GM12875 (cell line): Measurements from ENCODE around the gene GRIFIN.

Experiments used
- H3K4me3 ChIP-seq: one replicate; pipeline ENCODE4 v1.5.1; 2011; ENCODE audit warnings: low read depth, low read length, control low read depth
- TF ChIP-seq, protein P1 (sequence below): IDR thresholded peaks from 2 replicates; pipeline ENCODE4 v1.5.1; 2011; ENCODE audit warnings: low read depth, mild to moderate bottlenecking, control low read depth, inconsistent platforms, low read length, moderate library complexity, borderline replicate concordance; ENCODE audit not compliant: insufficient read depth

GRIFIN gene

DNA sequence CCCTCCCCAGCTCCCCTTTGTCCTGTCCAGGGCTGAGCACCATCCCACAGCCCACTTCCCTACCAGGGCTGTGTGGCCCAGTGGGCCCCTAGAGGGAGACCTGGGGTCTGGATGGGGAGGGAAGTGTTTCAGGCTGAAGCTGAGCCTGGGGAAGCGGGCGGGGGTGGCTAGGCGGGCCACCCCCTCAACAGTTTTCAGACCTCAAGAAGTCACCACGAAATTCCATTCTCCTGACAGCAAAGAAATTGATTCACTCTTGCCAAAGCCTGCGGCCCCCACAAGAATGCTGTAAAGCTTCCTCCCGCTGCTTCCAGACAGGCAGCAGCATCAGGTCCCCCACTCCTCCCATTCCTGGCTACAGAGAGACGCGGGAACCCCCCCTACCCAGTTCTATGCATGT, 40.8 kb upstream of the GRIFIN start:
- TF ChIP-seq, protein P1, sequence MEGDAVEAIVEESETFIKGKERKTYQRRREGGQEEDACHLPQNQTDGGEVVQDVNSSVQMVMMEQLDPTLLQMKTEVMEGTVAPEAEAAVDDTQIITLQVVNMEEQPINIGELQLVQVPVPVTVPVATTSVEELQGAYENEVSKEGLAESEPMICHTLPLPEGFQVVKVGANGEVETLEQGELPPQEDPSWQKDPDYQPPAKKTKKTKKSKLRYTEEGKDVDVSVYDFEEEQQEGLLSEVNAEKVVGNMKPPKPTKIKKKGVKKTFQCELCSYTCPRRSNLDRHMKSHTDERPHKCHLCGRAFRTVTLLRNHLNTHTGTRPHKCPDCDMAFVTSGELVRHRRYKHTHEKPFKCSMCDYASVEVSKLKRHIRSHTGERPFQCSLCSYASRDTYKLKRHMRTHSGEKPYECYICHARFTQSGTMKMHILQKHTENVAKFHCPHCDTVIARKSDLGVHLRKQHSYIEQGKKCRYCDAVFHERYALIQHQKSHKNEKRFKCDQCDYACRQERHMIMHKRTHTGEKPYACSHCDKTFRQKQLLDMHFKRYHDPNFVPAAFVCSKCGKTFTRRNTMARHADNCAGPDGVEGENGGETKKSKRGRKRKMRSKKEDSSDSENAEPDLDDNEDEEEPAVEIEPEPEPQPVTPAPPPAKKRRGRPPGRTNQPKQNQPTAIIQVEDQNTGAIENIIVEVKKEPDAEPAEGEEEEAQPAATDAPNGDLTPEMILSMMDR, result no peak
- H3K4me3 ChIP-seq, result no peak overlapping the region

DNA sequence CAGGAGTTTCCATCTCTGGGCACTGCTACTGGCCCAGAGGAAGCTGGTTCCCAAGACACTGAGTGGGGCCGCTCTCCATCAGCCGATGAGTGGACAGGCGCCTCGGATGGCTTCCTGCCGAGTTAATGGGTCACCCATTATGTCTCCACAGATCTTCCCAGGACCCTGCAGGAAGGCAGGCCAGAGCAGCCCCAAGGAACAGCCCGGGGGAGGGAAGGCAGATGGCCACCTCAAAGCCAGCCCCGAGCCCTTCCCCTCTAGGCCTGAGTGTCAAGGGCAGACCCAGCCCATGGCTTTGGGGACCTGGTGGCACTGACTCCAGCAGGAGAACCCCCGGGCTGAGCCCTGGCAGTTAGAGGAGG, 40.0 kb upstream of the GRIFIN start:
- TF ChIP-seq, protein P1, result no peak
- no peak overlapping the region for H3K4me3 ChIP-seq

DNA sequence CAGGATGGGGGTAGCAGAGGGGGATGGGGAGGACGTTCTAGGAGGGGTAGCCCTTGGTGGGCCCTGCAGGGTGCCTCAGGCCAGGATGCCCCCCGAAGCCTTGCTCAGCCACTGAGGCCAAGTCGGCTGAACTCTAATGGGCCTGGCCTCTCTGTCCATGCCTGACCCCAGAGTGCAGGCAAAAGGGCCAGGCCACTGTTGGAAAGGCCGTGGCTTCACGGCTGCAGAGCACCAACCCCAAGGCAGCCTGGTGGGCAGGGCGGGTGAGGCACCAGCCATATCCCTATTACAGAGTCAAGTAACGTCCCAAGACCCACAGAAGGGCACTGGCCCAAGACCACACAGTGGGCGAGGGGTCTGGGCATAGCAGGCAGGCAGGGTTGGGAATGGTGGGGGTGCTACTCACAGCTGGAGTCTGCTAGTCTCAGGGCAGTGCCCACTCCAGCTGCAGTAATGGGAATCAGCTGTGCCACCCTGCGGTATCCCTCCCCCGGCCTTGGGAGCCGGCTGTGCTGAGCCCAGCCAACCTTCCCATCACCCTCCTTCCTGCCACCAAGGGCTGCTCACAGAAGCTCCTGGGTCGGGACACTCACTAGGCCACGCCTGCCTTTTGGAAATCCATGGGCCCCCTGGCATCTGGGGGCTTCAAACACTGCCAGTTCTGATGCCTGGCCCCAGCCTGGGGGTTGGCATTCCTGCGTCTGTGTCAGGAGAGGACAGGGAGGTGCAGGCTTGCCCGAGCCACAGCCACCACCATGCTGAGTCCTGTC, 39.4 kb upstream of the GRIFIN start:
- TF ChIP-seq, protein P1, result no peak

DNA sequence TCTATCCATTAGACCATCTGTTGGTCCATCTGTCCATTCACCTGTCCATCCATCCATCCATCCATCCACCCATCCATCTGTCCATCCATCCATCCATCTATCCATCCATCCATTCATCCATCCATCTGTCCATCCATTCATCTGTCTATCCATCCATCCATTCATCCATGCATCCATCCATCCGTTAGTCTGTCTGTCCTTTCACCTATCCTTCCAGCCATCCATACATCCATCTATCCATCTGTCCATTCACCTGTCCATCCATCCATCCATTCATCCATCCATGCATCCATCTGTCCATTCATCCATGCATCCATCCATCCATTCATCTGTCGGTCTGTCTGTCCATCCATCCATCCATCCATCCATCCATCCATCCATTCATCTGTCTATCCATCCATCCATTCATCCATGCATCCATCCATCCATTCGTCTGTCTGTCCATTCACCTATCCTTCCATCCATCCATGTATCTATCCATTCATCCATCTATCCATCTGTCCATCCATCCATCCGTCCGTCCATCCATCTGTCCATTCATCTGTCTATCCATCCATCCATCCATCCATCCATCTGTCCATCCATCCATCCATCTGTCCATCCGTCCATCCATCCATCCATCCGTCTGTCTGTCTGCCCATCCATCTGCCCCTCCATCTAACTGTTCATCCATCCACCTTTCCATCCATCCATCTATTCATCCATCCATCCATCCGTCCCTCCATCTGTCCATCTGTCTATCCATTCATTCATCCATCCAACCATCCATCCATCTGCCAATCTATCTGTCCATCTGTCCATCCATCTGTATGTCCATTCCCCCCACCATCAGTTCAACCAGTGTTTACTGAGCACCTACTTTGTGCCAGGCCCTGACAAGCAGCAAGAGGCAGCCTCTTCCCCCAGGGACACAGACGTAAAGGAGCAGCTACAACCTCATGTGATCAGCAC, 38.5 kb upstream of the GRIFIN start:
- TF ChIP-seq, protein P1, result no peak
- H3K4me3 ChIP-seq, result no peak overlapping the region

More for the DNA sequence above, 39.4 kb upstream of the GRIFIN start:
- H3K4me3 ChIP-seq, result no peak overlapping the region

DNA sequence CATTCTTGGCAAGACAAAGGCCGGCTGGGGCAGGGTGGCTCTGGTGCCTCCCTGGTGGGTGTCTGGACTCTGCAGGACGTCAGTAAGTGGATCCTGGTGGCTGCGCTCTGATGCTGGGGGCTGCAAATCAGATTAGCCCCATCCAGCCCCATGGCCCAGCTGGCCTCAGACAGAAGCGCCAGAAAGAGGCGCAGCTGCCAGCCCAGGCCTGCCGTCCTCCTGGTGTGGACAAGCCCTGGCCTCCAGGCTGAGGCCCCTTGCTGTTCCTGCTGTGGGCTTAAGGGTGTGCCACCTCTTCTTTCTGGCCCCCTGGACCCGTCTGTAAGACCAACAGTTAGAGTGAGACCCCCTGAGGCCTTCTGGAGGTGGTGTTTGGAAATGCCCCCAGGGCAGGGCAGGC, 37.5 kb upstream of the GRIFIN start:
- TF ChIP-seq, protein P1, result no peak
- H3K4me3 ChIP-seq, result no peak overlapping the region

DNA sequence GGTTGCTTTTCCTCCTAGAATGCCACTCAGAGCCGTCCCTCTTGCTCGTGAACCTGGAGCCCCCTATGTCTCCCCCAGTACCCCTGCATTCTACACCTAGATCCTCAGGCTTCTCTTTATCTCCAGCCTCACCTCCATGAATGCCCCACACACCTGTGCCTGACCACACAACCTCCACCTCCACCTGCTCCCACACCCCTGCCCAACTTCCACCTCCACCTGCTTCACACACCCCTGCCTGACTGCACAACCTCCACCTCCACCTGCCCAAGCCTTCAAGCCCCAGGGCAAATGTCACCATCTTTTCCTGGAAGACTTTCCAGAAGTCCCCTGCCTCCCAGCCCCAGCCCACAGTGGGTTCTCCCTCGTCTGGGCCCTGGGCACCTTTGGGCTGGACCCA, 36.5 kb upstream of the GRIFIN start:
- TF ChIP-seq, protein P1, result no peak
- H3K4me3 ChIP-seq, result no peak overlapping the region
